Activated naive CD4-positive, alpha-beta T cell treated with anti-CD3 and anti-CD28 coated beads, Interleukin-2, amount 10 ng/mL, durations not matched to agents 7 days and 5 days (primary cell): ENCODE data around the gene PMEPA1.

Source experiments
- CTCF ChIA-PET: fragments of 350-600 bp; sonication (Branson Sonifier 250); formaldehyde crosslinking; loops from one replicate; lab custom pipeline; 2021; ENCODE audit warnings: antibody characterized with exemption; lab: Charles Lee
- DNase-seq: peaks from one replicate; pipeline ENCODE4 v3.0.0-alpha.2; 2020
- H3K27ac Mint-ChIP-seq: one replicate; pipeline ENCODE4 v1.8.0; 2021; ENCODE audit warnings: mild to moderate bottlenecking, moderate library complexity, mixed read lengths
- H3K27me3 Mint-ChIP-seq: one replicate; pipeline ENCODE4 v1.8.0; 2021; ENCODE audit warnings: mild to moderate bottlenecking, mixed read lengths
- H3K36me3 Mint-ChIP-seq: one replicate; pipeline ENCODE4 v1.8.0; 2021; ENCODE audit warnings: mixed read lengths
- H3K4me1 Mint-ChIP-seq: one replicate; pipeline ENCODE4 v1.8.0; 2021; ENCODE audit warnings: mixed read lengths
- H3K4me3 Mint-ChIP-seq: one replicate; pipeline ENCODE4 v1.8.0; 2021; ENCODE audit warnings: mild to moderate bottlenecking, moderate library complexity, mixed read lengths
- H3K9me3 Mint-ChIP-seq: one replicate; pipeline ENCODE4 v1.8.0; 2021; ENCODE audit warnings: mixed read lengths

Gene PMEPA1

GRCh38 chr20:57709823-57710799 lies at the start of gene PMEPA1:
Gene PMEPA1, minus strand, starts transcription at chr20:57710015. Its CDS starts 433 bp downstream, at chr20:57709582.
- Mint-ChIP-seq H3K27me3 (peaks cover 77% of the 10 kb centered on the region), H3K4me3 (peak within 1 kb of the TSS; percentile 78), H3K4me1 (peaks cover 21% of the 10 kb centered on the region), H3K27ac (no peak within 1 kb of the TSS), H3K36me3 (no peaks in the 10 kb centered on the region), H3K9me3 (no peaks in the 10 kb centered on the region)
- CTCF ChIA-PET: interaction anchor here (0.9 to 1.6 kb wide), 5 partner anchors 11 to 88 kb away, joined by 3 to 4 read pairs (median 3); no protein-coding TSS in a partner anchor
- peak; percentile 91 for DNase-seq

GRCh38 chr20:57757767-57758166 lies 48.0 kb upstream of the PMEPA1 start:
- Mint-ChIP-seq H3K4me3 (no peak overlapping the region), H3K27ac (no peak overlapping the region), H3K36me3 (no peaks in the 10 kb centered on the region), H3K9me3 (peaks cover 4% of the 10 kb centered on the region), H3K27me3 (peaks cover 33% of the 10 kb centered on the region), H3K4me1 (no peaks in the 10 kb centered on the region)
- CTCF ChIA-PET: interaction anchor here (0.9 kb wide), 1 partner anchor 218 kb away, joined by 3 read pairs; no protein-coding TSS in a partner anchor
- no peak for DNase-seq

GRCh38 chr20:57756921-57757320 lies 47.1 kb upstream of the PMEPA1 start:
- Mint-ChIP-seq H3K9me3 (peaks cover 4% of the 10 kb centered on the region), H3K4me3 (no peak overlapping the region), H3K4me1 (no peaks in the 10 kb centered on the region), H3K27me3 (peaks cover 26% of the 10 kb centered on the region), H3K36me3 (no peaks in the 10 kb centered on the region), H3K27ac (no peak overlapping the region)
- CTCF ChIA-PET: no interaction called here
- no peak for DNase-seq

- Mint-ChIP-seq H3K4me1 (no peaks in the 10 kb centered on the region), H3K27me3 (peaks cover 26% of the 10 kb centered on the region), H3K9me3 (peaks cover 4% of the 10 kb centered on the region), H3K36me3 (no peaks in the 10 kb centered on the region), H3K27ac (no peak overlapping the region), H3K4me3 (no peak overlapping the region)
- DNase-seq: no peak
- CTCF ChIA-PET: no interaction called here
These were observed 46.4 kb upstream of the PMEPA1 start for GRCh38 chr20:57756213-57756612.

- CTCF ChIA-PET: no interaction called here
- Mint-ChIP-seq H3K4me1 (no peaks in the 10 kb centered on the region), H3K27me3 (peaks cover 26% of the 10 kb centered on the region), H3K36me3 (no peaks in the 10 kb centered on the region), H3K9me3 (peaks cover 4% of the 10 kb centered on the region), H3K4me3 (no peak overlapping the region), H3K27ac (no peak overlapping the region)
- DNase-seq: no peak
These were observed 45.8 kb upstream of the PMEPA1 start for GRCh38 chr20:57755609-57756008.

GRCh38 chr20:57754190-57754589 lies 44.4 kb upstream of the PMEPA1 start:
- H3K4me3 Mint-ChIP-seq: no peak overlapping the region
- peaks cover 4% of the 10 kb centered on the region for H3K9me3 Mint-ChIP-seq
- no peaks in the 10 kb centered on the region for H3K36me3 Mint-ChIP-seq
- H3K27me3 Mint-ChIP-seq: peaks cover 39% of the 10 kb centered on the region
- CTCF ChIA-PET: no interaction called here
- peaks cover 3% of the 10 kb centered on the region for H3K4me1 Mint-ChIP-seq
- H3K27ac Mint-ChIP-seq: no peak overlapping the region
- no peak for DNase-seq

- H3K27me3 Mint-ChIP-seq: peaks cover 46% of the 10 kb centered on the region
- no peaks in the 10 kb centered on the region for H3K36me3 Mint-ChIP-seq
- H3K27ac Mint-ChIP-seq: no peak overlapping the region
- peaks cover 10% of the 10 kb centered on the region for H3K4me1 Mint-ChIP-seq
- no peak overlapping the region for H3K4me3 Mint-ChIP-seq
- DNase-seq: no peak
- peaks cover 4% of the 10 kb centered on the region for H3K9me3 Mint-ChIP-seq
- CTCF ChIA-PET: no interaction called here
These were observed 43.7 kb upstream of the PMEPA1 start for GRCh38 chr20:57753332-57754164.

- Mint-ChIP-seq H3K9me3 (no peaks in the 10 kb centered on the region), H3K4me3 (no peak overlapping the region), H3K36me3 (no peaks in the 10 kb centered on the region), H3K27me3 (peaks cover 47% of the 10 kb centered on the region), H3K27ac (no peak overlapping the region), H3K4me1 (peaks cover 12% of the 10 kb centered on the region)
- CTCF ChIA-PET: no interaction called here
- no peak for DNase-seq
These were observed 41.6 kb upstream of the PMEPA1 start for GRCh38 chr20:57751411-57751810.

GRCh38 chr20:57749869-57750268 lies 40.1 kb upstream of the PMEPA1 start:
- CTCF ChIA-PET: no interaction called here
- peaks cover 12% of the 10 kb centered on the region for H3K4me1 Mint-ChIP-seq
- no peaks in the 10 kb centered on the region for H3K9me3 Mint-ChIP-seq
- no peak overlapping the region for H3K4me3 Mint-ChIP-seq
- H3K27me3 Mint-ChIP-seq: peaks cover 52% of the 10 kb centered on the region
- H3K36me3 Mint-ChIP-seq: no peaks in the 10 kb centered on the region
- no peak overlapping the region for H3K27ac Mint-ChIP-seq
- DNase-seq: no peak

- Mint-ChIP-seq H3K4me3 (no peak overlapping the region), H3K36me3 (no peaks in the 10 kb centered on the region), H3K4me1 (peaks cover 12% of the 10 kb centered on the region), H3K9me3 (no peaks in the 10 kb centered on the region), H3K27ac (no peak overlapping the region), H3K27me3 (peaks cover 52% of the 10 kb centered on the region)
- CTCF ChIA-PET: no interaction called here
- no peak for DNase-seq
These were observed 39.4 kb upstream of the PMEPA1 start for GRCh38 chr20:57749131-57749690.

GRCh38 chr20:57748601-57749130 lies 38.9 kb upstream of the PMEPA1 start:
- Mint-ChIP-seq H3K36me3 (no peaks in the 10 kb centered on the region), H3K4me1 (peaks cover 12% of the 10 kb centered on the region), H3K9me3 (no peaks in the 10 kb centered on the region), H3K4me3 (peak overlapping the region; percentile 39), H3K27me3 (peaks cover 48% of the 10 kb centered on the region), H3K27ac (no peak overlapping the region)
- CTCF ChIA-PET: no interaction called here
- DNase-seq: peak; percentile 35

- CTCF ChIA-PET: no interaction called here
- DNase-seq: no peak
- Mint-ChIP-seq H3K4me1 (peaks cover 12% of the 10 kb centered on the region), H3K4me3 (no peak overlapping the region), H3K9me3 (no peaks in the 10 kb centered on the region), H3K27ac (no peak overlapping the region), H3K27me3 (peaks cover 46% of the 10 kb centered on the region), H3K36me3 (no peaks in the 10 kb centered on the region)
These were observed 38.2 kb upstream of the PMEPA1 start for GRCh38 chr20:57747861-57748481.

GRCh38 chr20:57746832-57747404 lies 37.1 kb upstream of the PMEPA1 start:
- peaks cover 12% of the 10 kb centered on the region for H3K4me1 Mint-ChIP-seq
- CTCF ChIA-PET: no interaction called here
- peaks cover 51% of the 10 kb centered on the region for H3K27me3 Mint-ChIP-seq
- no peaks in the 10 kb centered on the region for H3K9me3 Mint-ChIP-seq
- DNase-seq: no peak
- H3K4me3 Mint-ChIP-seq: no peak overlapping the region
- H3K36me3 Mint-ChIP-seq: no peaks in the 10 kb centered on the region
- no peak overlapping the region for H3K27ac Mint-ChIP-seq
